ENCODE results near the gene ENOX1.

GRCh38 chr13:43661161-43661830 is 125.5 kb downstream of the ENOX1 start:
- TF ChIP-seq CTCF (IDR thresholded peaks at IDR 0.05) (no peak), EZH2phosphoT487 (IDR thresholded peaks at IDR 0.05) (no peak), EZH2 (IDR thresholded peaks at IDR 0.05) (no peak)
